Nucleus accumbens (tissue), 56 donors: ENCODE results near the gene ATAD3C.
A peak's percentile ranks its signal among the peaks of the same experiment; 100 is the strongest.
"Not testable (repeated sequence)": the region's sequence is repeated elsewhere in the genome, so short reads cannot be mapped to it uniquely, and the experiment has no call there.

Source experiments
- DNase-seq, 56 donors: peaks; one replicate each; lab custom pipeline; 2025; lab: John Stamatoyannopoulos, UW

Gene ATAD3C

GRCh38 chr1:1418464-1419362, 30.8 kb upstream of the ATAD3C start:
- no peak for DNase-seq

DNA sequence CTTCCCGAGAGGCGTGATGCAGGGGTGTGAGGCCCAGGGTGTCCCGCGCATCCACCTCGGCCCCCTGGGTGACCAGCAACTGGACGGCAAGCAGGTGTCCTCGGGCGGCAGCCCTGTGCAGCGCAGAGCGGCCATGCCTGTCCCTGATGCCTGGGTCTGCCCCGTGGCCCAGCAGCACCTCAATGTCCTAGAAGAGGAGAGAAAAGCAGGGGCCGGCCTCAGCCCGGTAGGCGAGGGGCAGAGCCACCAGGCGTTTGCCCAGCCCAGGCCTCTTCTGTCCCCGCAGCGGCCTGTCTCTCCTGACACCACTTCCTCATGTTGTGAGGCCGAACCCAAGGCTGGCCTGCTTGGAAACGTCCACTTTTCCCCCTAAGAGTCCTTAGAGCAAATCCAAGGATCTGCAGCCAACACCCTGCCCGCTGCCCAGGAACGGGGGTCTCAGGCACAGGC, 30.1 kb upstream of the ATAD3C start:
- DNase-seq = peak in 1 of 56 donors; percentile 50

DNA sequence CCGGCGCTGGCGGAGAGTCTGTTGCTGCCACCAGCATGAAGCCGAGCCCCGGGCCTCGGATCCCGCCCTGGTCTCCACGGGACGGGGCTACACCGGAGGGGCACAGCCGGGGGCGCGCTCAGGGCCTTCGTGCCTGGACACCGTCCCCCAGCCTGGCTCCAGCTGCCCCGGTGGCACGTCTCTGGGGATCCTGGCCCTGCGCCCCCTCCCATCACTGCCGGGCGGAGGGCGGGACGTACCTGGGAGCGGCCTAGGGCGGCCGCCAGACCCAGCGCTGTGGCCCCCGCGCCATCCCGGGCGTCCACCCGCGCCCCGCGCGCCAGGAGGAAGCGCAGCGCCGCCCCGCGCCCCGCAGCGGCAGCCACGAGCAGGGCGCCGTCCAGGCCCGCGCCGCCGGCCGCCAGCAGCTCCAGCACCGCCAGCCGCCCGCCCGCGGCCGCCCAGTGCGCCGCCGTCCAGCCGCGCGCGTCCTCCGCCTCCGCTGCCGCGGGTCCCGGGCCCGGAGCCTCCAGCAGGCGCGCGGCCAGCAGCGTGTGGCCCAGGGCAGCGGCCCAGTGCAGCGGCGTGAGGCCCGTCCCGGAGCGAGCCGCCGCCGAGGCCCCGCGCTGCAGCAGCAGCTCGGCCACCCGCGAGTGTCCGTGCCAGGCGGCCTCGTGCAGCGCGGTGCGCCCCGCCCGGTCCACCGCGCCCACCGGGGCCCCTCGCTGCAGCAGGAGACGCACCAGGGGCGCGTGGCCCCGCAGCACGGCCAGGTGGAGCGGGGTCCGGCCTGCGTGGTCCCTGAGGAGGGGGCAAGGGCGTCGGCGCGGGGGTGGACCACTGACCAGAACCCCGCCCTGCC, 29.5 kb upstream of the ATAD3C start:
- DNase-seq = peak in 6 of 56 donors; percentile 26 to 53 (median 41)

- peak in 1 of 56 donors; percentile 57 for DNase-seq
Observed at GRCh38 chr1:1420654-1421141, 28.8 kb upstream of the ATAD3C start.

DNA sequence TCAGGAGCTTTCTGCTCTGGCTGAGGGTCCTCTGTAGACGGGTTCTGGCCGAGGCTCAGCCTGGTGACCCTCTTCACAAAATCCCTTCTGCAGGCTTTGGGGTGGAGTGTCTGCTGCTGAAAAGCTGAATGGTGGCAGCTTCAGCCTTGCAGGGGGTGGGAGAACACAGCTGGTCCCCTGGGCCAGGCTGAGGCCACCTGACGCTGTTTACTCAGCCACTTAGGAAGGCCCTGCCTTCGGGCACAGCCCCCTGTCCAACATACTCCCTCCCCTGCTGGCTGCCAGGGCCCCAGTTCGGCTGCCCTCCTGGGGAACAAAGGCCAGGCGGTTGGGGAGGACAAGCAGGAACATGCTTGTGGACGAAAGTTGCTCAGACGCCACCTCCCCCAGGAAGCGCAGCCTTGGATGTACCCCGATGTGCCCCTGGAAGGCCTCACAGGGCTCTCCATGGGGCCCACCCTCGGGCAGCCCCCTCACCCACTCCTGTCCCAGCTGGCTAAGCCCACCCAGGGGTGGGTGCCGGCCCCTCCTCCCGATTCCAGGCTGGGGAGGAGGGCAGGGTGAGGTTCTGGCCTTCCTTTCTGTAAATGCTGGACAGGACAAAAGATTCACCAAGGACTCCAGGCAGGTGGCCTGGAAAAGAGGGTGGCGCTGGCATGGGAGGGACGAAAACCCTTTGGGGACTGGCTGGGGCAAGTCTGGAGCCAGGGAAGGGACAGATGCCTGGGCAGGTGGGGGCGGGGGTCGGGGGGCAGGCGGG, 28.2 kb upstream of the ATAD3C start, which contains the start of gene ANKRD65:
TSS of gene ANKRD65 (minus strand) at position 130 of the 760 bp plus-strand sequence. CDS start 271 bp downstream, outside the sequence.
- peak in 30 of 56 donors; percentile 14 to 70 (median 47) for DNase-seq

- DNase-seq = no peak
Observed at GRCh38 chr1:1421907-1422464, 27.5 kb upstream of the ATAD3C start.

- DNase-seq = peak in 2 of 56 donors; percentile 35 to 44
Observed at GRCh38 chr1:1422465-1423244, 26.8 kb upstream of the ATAD3C start.

DNA sequence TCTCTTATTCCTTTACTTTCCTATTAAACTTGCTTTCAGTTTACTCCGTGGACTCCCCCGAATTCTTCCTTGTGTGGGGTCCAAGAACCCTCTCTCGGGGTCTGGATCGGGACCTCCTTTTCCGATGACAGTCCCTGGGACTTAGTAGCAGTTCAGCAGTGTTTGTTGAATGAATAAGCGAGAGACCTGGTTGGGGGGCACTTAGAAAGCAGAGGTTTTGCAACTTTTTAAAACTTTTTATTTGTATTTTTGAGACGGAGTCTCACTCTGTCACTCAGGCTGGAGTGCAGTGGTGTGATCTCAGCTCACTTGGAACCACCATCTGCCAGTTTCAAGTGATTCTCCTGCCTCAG, 26.3 kb upstream of the ATAD3C start:
- DNase-seq = no peak

DNA sequence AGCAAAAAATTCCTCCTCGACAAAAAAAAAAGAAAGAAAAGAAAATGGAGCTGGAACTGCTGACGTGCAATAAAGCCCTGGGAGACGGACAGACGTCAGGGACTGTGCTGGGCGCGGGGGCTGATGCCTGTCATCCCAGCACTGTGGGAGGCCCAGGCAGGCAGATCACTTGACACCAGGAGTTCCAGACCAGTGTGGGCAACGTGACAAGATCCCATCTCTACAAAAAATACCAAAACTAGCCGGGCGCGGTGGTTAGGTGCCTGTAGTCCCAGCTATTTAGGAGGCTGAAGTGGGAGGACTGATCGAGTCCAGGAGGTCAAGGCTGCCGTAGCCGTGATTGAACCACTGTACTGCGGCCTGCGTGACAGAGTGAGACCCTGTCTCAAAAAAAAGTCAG, 24.8 kb upstream of the ATAD3C start:
- no peak for DNase-seq

DNA sequence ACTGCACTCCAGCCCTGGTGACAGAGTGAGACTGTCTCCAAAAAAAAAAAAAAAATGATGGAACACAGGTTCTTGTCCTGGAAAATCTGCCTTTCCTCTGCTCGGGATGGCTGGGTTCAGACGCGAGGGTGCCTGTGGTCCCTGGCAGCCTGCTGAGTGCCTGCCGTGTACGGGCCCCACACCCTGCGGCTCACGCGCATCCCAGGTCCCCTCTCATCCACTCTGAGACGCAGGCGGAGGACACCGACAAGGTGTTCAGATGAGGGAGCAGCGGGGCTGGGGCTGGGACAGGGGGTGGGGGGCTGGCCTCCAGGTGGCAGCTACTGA, 24.1 kb upstream of the ATAD3C start:
- DNase-seq = no peak

GRCh38 chr1:1425753-1426495, 23.6 kb upstream of the ATAD3C start:
- DNase-seq = peak in 49 of 56 donors; percentile 29 to 88 (median 74)

DNA sequence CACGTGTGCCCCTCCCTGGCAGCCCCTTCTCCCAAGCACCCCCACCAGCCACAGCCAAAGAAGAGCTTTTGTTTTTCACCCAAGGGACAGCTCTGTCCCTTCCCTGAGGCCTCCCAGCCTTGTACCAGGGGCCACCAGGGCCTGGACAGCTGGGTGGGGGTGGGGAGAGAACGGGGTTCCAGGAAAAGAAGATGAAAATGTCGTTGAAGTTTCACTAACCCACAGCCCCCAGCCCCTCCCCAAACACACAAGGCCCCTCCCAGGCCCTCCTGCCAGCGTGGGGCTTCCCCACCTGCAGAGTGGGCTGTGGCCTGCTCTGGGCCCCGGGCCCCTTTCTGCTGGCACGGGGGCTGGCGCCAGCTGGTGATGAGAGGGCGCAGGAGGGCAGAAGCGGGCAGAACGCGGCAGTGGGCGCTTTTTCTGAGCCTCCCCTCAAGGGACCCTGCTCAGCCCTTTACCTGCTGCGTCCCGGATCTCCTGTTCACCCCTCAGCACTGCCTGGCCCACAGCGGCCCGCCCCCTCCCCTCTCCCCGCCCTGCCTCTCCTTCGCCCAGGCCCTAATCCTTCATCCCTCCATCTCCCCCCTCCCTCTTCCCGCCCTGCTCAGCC, 22.9 kb upstream of the ATAD3C start:
- DNase-seq = peak in 51 of 56 donors; percentile 28 to 89 (median 70)

DNA sequence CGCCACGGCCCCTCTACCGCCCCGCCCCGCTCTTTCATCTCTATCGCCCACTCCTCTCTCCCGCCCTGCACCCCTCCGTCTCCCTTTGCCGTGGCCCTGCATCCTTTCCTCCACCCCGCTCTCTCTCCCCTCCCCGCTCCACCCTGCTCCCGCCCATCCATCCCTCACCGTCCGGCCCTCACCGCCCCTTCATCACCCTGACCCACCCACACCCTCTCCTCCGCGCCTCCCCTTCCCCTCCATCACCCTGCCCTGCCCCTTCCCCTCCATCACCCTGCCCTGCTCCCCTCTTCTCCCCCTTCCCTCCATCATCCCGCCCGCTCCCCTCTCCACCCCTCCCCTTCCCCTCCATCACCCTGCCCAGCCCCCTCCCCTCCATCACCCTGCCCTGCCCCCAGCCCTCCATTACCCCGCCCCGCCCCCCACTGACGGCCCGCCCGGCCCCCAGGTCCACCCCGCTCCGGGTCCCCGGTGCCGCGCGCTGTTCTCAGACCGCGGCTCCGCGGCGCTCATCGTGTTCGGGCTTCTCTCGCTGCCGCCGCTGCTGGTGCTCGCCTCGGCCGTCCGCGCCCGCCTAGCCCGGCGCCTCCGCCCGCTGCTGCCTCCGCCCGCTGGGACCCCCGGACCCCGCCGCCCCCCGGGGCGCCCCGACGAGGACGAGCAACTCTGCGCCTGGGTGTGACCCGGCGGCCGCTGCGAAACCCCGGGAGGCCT, 22.2 kb upstream of the ATAD3C start:
- peak in 43 of 56 donors; percentile 10 to 87 (median 66) for DNase-seq

GRCh38 chr1:1427820-1428148, 21.7 kb upstream of the ATAD3C start:
- DNase-seq = peak in 4 of 56 donors; percentile 38 to 61 (median 49)

DNA sequence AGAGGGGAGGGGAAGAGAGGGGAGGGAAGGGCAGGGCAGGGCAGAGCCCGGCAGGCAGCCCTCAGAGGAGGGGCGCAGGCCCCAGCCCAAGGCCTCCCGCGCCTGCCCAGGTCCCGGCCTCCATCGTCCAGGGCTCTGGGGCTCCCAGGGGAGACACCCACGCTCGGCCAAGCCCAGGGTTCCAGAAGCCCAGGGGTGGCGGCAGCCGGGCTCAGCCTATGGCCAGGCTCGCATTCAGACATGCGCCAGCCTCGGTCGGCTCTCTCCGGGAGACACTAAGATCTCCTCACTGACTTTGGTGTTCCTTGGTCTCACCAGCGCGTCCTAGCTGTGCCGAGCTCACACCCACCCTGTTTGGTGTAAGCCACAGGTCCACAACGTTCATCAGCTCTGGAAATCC, 21.3 kb upstream of the ATAD3C start:
- peak in 4 of 56 donors; percentile 22 to 41 (median 30) for DNase-seq

DNA sequence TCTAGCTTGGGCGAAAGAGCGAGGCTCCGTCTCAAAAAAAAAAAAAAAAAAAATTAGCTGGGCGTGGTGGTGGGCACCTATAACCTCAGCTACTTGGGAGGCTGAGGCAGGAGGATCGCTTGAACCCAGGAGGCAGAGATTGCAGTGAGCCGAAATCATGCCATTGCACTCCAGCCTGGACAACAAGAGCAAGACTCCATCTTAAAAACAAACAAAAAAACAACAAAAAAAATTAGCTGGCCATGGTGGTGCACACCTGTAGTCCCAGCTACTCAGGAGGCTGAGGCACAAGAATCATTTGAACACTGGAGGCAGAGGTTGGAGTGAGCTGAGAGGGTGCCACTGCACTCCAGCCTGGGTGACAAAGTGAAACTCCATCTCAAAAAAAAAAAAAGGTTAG, 20.5 kb upstream of the ATAD3C start:
- DNase-seq = not testable (repeated sequence)

GRCh38 chr1:1429671-1430073, 19.8 kb upstream of the ATAD3C start:
- DNase-seq = no peak
